GM21447 (cell line): ENCODE data around the gene PTPN1.
"Not testable (repeated sequence)": the region's sequence is repeated elsewhere in the genome, so short reads cannot be mapped to it uniquely, and the experiment has no call there.

Experiments
- ATAC-seq: cut with Tn5 transposase; IDR thresholded peaks from one replicate; pipeline ENCODE4 v1.9.1; 2021; ENCODE audit not compliant: unreplicated experiment

The PTPN1 gene

GRCh38 chr20:50478162-50478990, 31.8 kb upstream of the PTPN1 start:
- no peak for ATAC-seq

DNA sequence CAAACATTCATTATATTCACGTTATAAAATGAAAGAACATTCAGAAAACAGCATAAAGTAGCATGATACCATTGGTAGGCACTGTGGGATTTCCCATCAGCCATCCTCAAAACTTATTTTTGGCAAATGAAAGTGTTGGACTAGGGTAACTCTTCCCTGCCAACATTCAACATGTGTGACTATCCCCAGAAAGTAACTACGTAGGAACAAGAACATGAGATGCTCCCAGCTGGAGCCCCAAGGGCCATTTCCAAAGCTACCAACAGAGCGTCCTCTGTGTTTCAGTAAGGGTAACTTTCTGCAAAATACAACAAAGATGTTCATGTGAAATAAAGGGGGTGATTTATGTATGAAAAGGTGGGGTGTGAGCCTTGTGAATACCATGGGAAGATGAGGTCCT, 28.4 kb upstream of the PTPN1 start:
- ATAC-seq: no peak

DNA sequence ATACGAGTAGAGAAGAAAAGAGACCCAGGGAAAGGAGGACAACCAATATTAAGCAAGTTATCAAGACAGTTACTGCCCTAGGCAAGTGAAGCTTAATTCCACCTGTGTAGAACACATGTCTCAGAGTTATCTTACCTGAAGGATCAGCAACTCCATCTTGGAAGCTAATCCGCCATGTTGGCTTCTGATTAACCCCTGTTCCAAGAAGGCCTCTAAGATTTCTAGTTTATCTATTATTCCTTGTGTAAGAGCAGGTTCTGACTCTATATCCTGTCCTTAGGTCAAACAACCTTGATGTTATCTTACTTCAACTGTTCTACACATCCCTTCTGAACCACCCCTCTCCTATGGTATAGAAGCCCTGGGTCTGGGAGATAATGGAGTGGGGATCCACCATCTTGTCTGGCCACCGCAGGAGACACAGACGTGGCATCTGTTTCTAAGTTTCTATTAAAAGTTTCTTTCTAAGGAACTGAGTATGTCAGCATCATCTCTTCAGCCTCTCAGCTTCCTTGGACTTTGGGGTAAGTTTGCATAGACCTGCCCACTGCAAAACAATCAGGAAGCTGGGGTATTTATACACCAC, 27.7 kb upstream of the PTPN1 start:
- no peak for ATAC-seq

DNA sequence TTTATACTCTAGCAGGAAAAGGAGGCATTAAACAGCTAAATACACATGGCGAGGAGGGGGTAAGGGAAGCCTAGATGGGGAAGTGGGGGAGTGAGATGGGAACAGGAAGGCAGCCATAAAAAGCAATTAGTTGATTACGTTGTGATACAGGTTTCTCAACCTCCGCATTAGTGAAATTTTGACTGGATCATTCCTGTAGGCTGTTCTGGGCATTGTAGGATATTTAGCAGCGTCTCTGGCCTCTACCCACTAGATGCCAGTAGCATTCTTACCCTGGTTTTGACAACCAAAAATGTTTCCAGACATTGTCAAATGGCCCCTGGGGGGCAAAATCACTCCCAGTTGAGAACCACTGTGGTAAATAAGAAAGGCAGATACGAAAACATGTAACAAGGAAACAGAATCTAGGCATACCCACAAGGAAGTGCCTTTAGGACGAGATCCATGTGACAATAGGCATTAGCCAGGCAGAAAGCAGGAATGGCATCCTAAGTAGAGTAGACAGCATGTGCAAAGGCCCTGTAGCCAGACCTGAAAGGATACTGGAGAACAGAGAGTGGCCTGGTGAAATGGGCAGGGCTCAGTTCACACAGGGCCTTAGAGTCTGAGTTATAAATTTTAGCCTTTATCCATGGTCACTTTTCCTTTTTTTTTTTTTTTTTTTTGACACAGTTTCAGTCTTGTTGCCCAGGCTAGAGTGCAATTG, 25.8 kb upstream of the PTPN1 start:
- ATAC-seq: no peak

GRCh38 chr20:50487397-50487796, 22.8 kb upstream of the PTPN1 start:
- no peak for ATAC-seq

DNA sequence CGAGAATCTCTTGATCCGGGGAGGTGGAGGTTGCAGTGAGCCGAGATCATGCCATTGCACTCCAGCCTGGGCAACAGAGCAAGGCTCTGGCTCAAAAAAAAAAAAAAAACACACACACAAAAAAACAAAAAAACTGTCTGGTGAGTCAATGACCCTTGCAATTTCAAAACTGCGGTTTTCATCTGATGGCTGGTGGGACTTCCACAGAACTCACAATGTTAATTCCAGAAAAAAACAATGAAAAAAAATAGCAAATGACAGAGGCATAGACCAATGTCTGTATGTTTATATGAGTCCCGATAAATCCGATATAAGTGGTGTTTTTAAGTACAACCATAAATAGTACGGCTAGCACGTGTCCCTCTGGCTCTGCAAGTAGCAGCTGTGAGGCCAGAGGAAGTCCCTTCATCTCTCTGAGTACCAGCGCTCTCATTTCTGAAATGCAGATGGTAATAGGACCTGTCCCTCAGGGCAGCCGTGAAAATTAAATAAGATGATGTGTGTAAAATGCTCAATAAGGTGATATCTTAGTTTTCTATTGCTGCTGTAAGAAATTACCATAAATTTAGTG, 21.9 kb upstream of the PTPN1 start:
- ATAC-seq: no peak

DNA sequence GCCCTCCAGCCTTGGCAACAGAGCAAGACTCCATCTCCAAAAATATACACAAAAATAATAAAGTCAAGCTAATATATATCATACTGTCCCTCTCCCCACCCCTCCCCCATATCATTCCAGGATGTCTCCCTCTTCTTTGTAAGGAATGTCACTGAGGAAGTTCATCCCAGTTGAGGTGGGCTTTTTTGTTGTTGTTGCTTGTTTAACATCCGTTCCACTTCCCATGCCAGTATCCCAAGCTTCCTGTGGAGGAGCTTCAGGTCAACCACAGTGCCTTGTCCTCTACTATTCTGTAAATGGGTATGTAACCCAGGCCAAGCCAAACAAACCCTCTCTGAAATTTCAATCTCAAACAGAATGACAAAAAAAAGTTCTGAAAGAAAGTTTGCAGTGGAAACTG, 19.0 kb upstream of the PTPN1 start:
- ATAC-seq: no peak

- no peak for ATAC-seq
Observed at GRCh38 chr20:50491926-50492634, 18.1 kb upstream of the PTPN1 start.

- ATAC-seq: no peak
Observed at GRCh38 chr20:50493881-50494253, 16.3 kb upstream of the PTPN1 start.

GRCh38 chr20:50494428-50494827, 15.8 kb upstream of the PTPN1 start:
- no peak for ATAC-seq

DNA sequence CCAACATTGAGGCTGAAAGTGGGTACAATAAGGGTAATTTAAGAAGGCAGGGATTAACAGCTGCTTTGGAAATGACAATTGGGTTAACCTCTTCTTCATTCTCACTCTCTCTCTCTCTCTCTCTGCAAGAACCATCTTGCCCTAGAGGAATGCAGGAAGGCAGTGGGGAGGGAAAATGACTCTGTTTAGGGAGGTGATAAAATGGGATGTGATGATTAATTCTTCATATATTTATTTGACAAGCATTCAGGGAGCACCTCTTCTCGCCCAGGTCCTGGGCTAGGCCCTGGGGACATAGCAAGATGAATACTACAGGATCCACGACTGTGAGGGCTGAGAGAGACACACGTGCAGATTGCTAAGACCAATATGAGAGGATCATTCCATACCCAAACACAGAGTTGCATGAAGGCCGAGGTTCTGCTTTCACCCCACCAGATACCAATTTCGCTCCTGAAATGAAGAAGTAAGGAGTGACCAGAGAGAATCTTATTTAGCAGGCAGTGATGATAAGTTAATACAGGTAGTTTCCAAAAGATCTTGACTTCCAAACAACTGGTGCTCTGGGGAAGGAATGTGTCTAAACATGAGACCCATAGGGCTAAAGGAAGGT, 13.3 kb upstream of the PTPN1 start:
- no peak for ATAC-seq

GRCh38 chr20:50498071-50498776, 12.0 kb upstream of the PTPN1 start:
- no peak for ATAC-seq

GRCh38 chr20:50499938-50500337, 10.2 kb upstream of the PTPN1 start:
- no peak for ATAC-seq

GRCh38 chr20:50501972-50502745, 8.0 kb upstream of the PTPN1 start:
- no peak for ATAC-seq

DNA sequence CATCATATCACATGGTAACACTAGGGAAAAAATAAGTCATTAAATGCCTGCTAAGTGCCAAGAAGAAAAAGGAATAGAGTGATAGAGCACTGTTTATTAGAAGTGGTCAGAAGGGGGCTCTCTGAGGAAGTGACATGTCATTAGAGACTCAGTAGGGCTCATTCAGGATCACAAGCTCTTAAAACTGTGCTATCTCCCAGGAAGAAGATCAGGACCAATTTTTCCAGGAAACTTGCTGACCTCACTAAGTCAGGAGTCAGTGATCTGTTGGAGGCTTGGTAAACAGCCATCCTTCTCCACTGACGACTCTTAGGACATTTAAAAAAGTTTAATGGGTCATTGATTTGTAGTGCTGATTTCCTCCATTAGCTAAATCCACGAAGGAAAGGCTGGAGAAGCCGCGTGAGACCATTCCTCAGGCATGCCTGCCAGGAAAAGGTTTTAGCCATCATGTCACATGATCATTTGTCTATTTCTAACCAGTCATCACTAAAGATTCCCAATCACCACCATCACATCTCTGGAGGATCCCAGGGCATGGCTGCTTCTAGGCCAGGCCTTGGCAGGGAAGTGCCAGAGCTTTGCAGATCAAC, 5.9 kb upstream of the PTPN1 start:
- ATAC-seq: no peak

DNA sequence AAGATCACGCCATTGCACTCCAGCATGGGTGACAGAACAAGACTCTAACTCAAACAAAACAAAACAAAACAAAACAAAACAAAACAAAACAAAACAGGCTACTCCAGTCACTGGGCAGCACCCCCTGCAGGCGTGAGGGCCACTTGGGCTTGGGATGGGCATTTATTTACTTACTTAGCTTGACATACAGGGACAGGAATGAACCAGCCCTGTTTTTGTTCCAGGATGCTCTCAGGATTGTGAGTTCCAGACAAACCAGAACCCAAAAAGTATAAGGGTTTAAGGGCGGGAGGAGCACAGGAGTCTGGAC, 4.0 kb upstream of the PTPN1 start:
- no peak for ATAC-seq

- not testable (repeated sequence) for ATAC-seq
Observed at GRCh38 chr20:50507745-50508144, 2.4 kb upstream of the PTPN1 start.

DNA sequence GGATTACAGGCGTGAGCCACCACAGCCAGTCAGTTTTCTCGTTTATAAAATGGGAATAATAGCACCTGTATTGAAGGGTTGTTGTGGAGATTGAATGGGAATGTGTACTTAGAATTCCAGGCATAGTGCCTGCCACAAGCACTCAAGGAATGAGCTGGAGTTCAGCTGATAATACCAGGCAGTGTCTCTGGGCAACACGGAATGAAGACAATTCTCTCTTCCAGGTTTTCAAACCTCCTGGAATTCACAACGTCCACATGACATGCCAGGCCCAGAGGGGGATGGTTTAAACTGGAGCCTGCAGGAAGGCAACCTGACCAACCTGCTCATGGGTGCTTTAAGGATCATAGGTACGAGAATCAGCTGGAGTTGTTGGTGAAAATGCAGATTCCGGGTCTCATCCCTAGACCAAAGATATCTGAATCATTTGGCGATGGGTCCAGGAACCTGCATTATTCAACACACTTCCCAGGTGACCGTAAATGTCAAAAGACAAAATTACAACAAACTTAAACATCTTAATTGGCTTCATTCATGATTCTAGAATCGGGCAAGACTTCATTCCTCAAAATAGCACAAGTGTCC, 1.9 kb upstream of the PTPN1 start:
- ATAC-seq: no peak
